Skin epidermis (tissue), 12 donors: Measurements from ENCODE around the gene SYT12.

Experiments
- H3K27ac ChIP-seq, 21 experiments: fragments of 200-600 bp; sonication (generic) in 11 of 21; one replicate each; pipeline ENCODE4 v1.5.0; 2020; ENCODE audit warnings: mild to moderate bottlenecking in 3 of 21, inconsistent platforms in 2 of 21, moderate library complexity in 2 of 21
- H3K4me3 ChIP-seq, 7 experiments: fragments of 200-600 bp; sonication (generic) in 2 of 7; one replicate each; pipeline ENCODE4 v1.5.0; 2020; ENCODE audit warnings: inconsistent platforms in 2 of 7, mild to moderate bottlenecking in 2 of 7, moderate library complexity in 1 of 7

SYT12 gene

DNA sequence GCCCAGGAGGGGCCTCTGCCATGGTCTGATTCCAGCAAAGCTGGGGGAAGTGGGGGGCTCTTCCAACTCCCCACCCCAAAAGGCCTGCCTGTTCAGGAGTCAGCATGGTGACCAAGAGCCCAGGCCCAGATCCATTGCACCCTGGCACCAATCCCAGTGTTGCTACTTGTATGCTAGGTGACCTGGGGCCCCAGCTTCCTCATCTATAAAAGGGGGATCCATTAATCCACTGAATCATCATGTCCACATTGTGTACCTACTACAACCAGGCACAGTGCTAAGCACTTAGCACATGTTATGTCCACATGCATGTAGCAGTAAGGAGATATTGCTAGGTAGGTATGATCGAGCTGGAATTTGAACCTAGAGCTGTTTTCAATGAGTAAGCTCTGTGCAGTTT, 2.0 kb downstream of the SYT12 start:
- Histone ChIP-seq H3K27ac (no peak overlapping the region), H3K4me3 (no peak overlapping the region)

- Histone ChIP-seq H3K4me3 (no peak overlapping the region), H3K27ac (no peak overlapping the region)
Observed at GRCh38 chr11:67025750-67026149, 2.8 kb downstream of the SYT12 start.

DNA sequence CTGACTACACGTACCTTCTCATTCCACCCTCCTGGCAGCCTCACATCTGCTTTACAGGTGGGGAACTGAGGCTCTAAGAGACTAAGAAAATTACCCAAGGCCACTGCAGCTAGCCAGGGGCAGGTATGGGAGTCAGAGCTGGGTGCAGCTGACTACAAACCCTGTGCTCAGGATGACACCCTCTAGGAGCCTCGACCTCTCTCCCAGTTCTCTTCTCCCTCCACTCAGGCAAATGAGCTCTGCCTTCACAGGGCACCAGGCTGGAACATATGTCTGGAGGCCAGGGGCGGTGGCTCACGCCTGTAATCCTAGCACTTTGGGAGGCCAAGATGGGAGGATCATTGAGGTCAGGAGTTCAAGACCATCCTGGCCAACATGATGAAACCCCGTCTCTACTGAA, 4.0 kb downstream of the SYT12 start:
- no peak overlapping the region for H3K27ac ChIP-seq
- H3K4me3 ChIP-seq, result no peak overlapping the region

DNA sequence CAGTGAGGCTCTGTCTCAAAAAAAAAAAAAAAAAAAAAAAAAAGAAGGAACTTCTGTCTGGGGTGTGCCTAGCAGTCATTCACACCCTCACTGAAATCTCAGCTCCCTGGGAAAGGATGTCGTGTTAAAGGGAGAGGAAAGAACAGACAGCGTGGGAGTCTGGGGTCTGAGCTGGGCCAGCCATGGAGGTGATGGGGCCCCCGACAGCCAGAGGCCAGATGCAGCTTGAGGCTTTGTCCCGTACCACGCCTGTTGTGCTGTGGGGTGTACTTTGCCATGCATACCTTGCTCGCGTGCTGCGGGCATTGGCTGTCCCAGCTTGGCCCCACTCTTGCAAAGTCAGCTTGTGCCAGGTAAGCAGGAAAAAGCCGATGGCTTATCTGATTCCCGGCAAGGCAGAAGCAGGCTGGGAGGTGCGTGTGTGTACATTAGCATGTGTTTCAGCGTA, 4.6 kb downstream of the SYT12 start:
- Histone ChIP-seq H3K4me3 (no peak overlapping the region), H3K27ac (peak overlapping the region in 5 of 21 experiments; percentile 25 to 44 (median 34))

DNA sequence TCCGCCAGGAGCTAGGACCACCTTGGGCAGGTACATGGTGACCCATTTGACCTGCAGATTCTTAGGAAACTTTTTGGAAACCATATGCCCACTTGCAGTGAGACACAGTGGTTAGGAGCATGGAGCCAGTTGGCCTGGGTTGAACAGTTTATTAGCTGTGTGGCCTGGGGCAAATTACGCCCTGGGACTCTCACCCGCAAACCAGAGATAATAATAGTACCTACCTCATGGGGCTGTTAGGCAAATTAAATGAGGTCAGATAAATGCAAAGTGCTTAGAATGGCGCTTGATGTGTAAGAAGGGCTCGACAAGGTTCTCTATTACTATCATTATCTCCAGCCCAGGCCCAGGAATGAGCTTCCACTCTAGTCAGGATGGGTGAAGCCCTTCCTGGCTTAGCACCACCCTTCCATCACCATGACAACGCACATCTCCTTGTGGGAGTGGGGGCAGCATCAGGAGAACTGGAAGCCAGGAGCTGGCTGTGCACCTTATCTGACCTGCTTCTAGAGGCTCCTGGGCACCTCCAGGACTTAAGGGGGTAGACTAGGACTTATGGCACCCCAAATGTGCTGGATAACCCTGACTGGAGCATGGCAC, 5.1 kb downstream of the SYT12 start:
- peak overlapping the region in 6 of 21 experiments; percentile 25 to 62 (median 38) for H3K27ac ChIP-seq
- H3K4me3 ChIP-seq, result no peak overlapping the region

- Histone ChIP-seq H3K4me3 (no peak overlapping the region), H3K27ac (no peak overlapping the region)
Observed at GRCh38 chr11:67029146-67029545, 6.2 kb downstream of the SYT12 start.

DNA sequence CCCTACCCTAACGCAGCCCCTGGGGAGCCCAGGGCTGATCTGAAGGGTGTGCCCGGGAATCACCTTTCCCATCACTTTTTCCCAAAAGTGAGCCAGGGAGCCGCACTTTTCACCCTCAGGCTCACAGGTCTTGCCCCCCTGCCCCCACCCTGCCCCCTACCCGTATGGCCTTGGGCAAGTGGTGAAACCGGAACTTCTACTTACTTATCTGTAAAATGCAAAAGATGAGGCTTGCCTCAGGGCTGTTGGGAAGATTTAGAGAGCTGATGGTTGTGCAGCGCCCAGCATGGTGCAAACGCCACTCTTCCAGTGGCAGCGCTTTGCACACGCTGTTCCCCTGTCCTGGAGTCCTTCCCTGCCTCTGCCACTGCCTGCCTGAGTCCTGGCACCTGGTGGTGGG, 8.0 kb downstream of the SYT12 start:
- H3K27ac ChIP-seq, result no peak overlapping the region
- no peak overlapping the region for H3K4me3 ChIP-seq

- H3K4me3 ChIP-seq, result no peak overlapping the region
- H3K27ac ChIP-seq, result peak overlapping the region in 1 of 21 experiments; percentile 14
Observed at GRCh38 chr11:67031791-67032561, 9.0 kb downstream of the SYT12 start.

GRCh38 chr11:67032830-67033551, 10.1 kb downstream of the SYT12 start:
- Histone ChIP-seq H3K4me3 (no peak overlapping the region), H3K27ac (peak overlapping the region in 12 of 21 experiments; percentile 1 to 62 (median 30))

DNA sequence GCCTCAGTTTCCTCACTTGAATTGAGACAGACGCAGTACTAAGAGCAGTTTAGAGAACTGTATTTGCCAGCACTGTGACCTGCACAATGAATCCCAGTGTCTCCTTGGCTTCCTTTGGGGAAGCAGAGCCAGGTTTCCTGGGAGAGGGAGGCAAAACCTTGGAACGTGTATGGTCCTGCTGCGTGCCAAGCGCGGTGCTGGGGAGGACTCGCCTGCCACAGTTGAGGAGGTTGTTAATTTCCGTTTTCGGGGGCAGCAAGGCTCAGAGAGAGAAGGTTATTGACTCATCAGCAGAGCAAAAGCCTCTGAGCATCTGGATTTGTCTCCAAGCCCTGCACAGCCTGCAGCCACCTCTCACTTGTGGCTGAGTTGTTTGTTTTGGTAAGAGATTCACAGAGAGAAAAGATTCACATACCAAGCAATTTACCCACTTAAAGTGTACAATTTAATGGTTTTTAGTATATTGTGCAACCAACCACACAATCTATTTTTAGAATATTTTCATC, 10.8 kb downstream of the SYT12 start:
- H3K4me3 ChIP-seq, result no peak overlapping the region
- peak overlapping the region in 12 of 21 experiments; percentile 1 to 62 (median 30) for H3K27ac ChIP-seq

- Histone ChIP-seq H3K4me3 (no peak overlapping the region), H3K27ac (no peak overlapping the region)
Observed at GRCh38 chr11:67034350-67034749, 11.4 kb downstream of the SYT12 start.

DNA sequence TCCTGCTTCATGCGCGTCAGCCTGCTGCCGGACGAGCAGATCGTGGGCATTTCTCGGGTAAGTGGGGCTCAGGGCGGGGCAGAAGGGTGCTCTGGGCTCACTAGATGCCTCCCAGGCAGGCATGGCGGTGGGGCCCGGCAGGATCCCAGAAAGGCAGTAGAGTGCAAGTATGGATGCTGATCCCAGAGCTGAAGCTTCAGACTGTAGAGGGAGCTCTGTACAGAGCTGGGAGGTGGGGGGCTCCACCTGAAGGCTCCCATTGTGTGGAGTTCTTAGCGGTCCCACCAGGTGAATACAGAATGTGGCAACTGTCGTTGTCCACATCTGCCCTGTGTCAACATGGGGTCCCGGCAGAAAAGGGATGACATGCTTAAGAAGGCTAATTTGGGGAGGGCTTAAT, 17.2 kb downstream of the SYT12 start:
- Histone ChIP-seq H3K27ac (no peak overlapping the region), H3K4me3 (no peak overlapping the region)

DNA sequence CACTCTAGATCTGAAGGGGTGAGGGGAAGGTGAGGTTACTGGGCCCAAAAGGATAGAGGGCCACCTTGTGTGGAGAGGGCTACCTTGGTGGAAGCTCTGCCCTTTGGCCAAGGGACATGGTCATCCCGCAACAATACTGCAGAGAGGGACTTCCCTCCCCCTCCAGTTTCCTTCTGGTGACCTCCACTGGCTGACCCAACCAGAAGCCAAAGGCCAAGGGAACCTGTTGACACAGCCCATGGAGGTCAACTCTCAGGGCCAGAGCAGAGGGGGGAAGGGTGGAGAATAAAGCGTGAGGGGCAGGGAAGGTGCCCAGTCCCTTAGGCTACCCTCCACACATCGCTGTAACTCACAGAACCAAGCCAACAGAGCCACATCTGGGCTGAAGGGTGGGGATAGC, 18.7 kb downstream of the SYT12 start:
- H3K4me3 ChIP-seq, result no peak overlapping the region

DNA sequence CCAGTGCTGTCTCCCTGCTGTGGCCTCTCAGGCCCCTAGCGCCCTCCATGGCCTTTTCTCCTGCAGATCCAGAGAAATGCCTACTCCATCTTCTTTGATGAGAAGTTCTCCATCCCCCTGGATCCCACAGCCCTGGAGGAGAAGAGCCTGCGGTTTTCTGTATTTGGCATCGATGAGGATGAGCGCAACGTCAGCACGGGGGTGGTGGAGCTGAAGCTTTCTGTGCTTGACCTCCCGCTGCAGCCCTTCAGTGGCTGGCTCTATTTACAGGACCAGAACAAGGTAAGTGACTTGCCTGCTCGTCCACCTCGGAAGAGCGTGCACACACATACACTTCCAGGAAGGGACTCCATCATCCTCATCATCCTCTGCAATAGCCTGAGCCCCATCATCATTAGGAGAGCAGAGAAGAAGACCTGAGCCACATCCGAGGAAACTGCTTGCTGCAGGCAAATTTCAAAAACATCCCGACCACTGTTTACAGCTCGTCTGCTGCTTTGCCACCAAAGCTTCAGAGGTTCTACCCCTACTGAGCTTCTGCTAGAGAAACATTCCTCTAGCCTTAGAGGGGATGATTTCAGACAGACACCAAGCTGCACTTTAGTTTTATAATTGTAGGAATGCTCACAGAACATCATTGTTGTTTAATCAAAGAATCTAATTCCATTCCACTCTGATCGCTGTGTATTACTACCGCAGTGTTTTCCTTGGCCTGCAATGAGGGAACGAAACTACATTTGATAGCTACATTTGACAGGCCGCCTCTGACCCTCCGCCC, 20.8 kb downstream of the SYT12 start:
- no peak overlapping the region for H3K4me3 ChIP-seq
- no peak overlapping the region for H3K27ac ChIP-seq

More for the DNA sequence above, 18.7 kb downstream of the SYT12 start:
- no peak overlapping the region for H3K27ac ChIP-seq

DNA sequence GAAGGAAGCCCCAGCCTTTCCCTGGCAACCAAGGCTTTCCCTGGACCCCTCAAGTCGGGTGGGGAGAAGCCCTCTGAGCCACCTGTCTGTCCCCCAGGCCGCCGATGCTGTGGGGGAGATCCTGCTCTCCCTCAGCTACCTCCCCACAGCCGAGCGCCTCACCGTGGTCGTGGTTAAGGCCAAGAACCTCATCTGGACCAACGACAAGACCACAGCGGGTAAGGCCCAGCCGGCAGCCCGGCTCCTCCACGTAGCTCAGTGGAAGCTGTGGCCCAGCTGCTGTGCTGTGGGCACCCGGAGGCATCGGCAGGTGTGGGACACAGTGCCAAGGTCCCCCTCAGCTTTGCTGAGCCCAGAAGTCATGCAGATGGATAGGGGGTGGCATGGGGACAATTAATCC, 21.6 kb downstream of the SYT12 start:
- no peak overlapping the region for H3K27ac ChIP-seq
- H3K4me3 ChIP-seq, result no peak overlapping the region

GRCh38 chr11:67045314-67045713, 22.4 kb downstream of the SYT12 start:
- no peak overlapping the region for H3K4me3 ChIP-seq
- H3K27ac ChIP-seq, result no peak overlapping the region

DNA sequence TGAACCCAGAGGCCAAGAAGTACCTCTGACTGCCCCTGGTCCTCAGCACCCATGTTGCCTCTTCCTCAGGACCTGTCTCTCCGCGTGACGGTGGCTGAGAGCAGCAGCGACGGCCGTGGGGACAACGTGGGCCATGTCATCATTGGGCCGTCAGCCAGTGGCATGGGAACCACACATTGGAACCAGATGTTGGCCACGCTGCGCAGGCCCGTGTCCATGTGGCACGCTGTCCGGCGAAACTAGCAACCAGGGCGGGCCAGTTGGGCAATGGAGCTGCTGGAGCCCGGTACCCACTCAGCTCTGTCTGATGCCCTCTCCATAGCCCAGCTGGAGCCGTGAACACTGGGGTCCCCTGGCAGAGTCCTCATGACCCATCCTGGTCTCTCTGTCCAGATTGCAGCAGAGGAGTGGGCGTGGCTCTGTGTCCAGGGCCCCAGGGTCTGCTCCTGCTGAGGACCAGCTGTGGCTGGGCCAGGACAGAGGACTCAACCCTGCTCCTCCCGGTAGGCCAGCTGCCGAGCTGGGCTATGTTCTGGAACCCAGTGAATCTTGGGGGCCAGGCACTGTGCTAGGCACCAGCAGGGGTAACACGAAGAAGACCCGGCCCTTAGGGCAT, 25.7 kb downstream of the SYT12 start:
- H3K27ac ChIP-seq, result no peak overlapping the region
- H3K4me3 ChIP-seq, result no peak overlapping the region

DNA sequence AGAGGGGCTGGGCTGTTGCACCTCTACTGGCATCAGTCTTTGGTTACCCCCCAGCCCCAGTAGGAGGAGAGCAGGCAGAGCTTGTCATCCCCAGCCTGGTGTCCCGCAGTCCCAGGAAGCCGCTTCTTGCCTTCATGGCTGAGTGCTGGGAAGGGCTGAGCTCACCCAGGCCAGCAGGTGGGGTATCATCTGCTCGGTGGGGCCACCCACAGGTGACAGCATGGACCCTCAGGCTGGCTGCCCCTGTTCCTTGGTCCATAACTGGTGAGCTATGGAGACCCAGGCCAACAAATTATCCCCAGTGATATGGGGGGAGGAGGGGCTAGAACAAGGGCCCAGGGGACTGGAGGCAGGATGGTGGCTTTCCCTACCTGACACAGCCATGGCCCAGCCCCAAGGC, 27.2 kb downstream of the SYT12 start:
- no peak overlapping the region for H3K27ac ChIP-seq
- H3K4me3 ChIP-seq, result no peak overlapping the region

DNA sequence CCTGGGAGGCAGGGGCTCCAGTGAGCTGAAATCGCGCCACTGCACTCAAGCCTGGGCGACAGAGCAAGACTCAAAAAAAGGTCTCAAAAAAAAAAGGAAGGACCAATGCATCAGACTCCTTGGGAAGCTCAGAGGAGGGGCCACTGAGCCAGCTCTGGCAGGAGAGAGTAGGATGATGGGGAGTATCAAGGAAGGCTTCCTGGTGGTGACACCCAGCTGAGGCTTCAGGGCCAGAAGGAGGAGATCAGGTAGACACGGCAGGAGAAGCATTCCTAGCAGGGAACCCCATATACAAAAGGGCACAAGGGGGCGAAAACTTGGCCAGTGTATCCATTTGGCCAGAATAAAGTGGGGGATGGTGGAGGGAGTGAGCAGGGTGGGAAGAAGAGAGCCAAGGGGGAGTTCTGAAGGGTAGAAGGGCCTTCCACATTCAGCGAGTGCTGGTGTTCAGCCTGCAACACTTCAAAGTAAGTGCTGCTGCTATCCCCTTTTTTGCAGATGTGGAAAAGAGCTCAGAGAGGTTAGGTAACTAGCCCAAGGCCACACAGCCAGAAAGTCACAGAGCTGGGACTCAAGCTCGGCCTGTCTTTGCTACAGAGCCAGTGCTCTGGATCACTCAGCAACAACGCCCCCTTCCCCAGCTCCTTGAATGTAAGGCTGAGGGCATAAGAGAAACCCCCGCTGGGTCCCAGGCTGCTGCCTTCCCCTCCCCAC, 28.4 kb downstream of the SYT12 start:
- H3K4me3 ChIP-seq, result no peak overlapping the region

More for the DNA sequence above, 28.4 kb downstream of the SYT12 start:
- H3K27ac ChIP-seq, result no peak overlapping the region
